BLaER1 treated with 17β-estradiol and CSF1 and Interleukin-3, amounts not matched to agents 10 nM and 100 nM (cell line): Measurements from ENCODE around the gene C20orf141.
"Not testable (repeated sequence)": the region's sequence is repeated elsewhere in the genome, so short reads cannot be mapped to it uniquely, and the experiment has no call there.

ENCODE experiments used
- H3K27ac ChIP-seq, 11 experiments: shearing (Covaris generic); formaldehyde crosslinking; 2 replicates each; pipeline ENCODE4 v1.8.1; 2022
- H3K27me3 ChIP-seq, 11 experiments: shearing (Covaris generic); formaldehyde crosslinking; 2 replicates each; pipeline ENCODE4 v1.8.1; 2022
- H3K36me3 ChIP-seq, 11 experiments: shearing (Covaris generic); formaldehyde crosslinking; 2 replicates each; pipeline ENCODE4 v1.8.1; 2022
- H3K4me1 ChIP-seq, 10 experiments: shearing (Covaris generic); formaldehyde crosslinking; 2 replicates each; pipeline ENCODE4 v1.8.1; 2022
- H3K4me2 ChIP-seq, 11 experiments: shearing (Covaris generic); formaldehyde crosslinking; 2 replicates each; pipeline ENCODE4 v1.8.1; 2022
- H3K4me3 ChIP-seq, 10 experiments: shearing (Covaris generic); formaldehyde crosslinking; 2 replicates each; pipeline ENCODE4 v1.8.1; 2022
- H3K9ac ChIP-seq, 11 experiments: shearing (Covaris generic); formaldehyde crosslinking; 2 replicates each; pipeline ENCODE4 v1.8.1; 2022
- H3K9me3 ChIP-seq, 11 experiments: shearing (Covaris generic); formaldehyde crosslinking; replicated peaks in 1 of 11; 2 replicates each; pipeline ENCODE4 v1.8.1; 2022
- H4K20me1 ChIP-seq, 11 experiments: shearing (Covaris generic); formaldehyde crosslinking; 2 replicates each; pipeline ENCODE4 v1.8.1; 2022
- Cebpa-rat ChIP-seq, 11 experiments: shearing (Covaris generic); IDR thresholded peaks; 2 replicates each; pipeline ENCODE4 v1.8.1; 2022

The C20orf141 gene

DNA sequence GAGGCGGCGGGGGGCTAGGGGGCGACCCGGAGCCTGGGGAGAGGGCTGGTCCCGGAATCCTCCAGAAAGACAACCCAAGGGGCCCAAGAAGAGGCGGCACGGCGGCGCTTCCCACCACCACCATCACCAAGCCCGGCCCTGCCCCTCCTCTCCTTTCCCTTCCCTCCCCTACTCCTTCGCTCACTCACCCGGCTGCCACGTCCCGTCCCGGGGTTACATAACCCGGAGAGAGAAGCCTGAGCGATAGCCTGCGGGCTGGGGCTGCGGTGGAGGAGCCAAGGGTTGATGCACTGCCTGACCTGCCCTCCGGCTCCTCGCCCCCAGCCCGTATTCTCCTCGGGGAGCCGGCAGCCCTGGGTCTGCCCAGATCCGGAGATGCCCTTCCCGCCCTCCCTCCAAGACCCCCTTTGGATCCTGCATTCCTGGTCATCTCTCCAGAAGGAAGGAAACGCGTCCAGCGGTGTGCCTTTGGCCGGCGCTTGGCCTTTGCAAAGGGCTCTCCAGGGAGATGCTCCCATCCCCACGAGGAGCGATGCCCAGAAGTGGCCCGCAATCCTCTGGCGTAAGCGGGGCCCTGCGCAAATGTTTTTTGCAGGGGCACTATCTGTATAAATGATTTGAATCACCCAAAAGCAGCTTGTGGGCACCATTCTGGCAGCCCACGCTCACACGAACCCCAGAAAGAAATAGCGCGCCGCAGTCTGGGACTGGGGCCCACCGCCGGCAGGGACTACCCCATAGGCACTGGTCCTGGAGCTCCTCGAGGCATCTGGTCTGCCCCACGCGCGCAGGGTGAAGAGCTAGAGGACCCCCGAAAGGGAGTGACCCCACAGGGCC is 9.7 kb upstream of the C20orf141 start:
- H3K9me3 ChIP-seq = no peaks in the 10 kb centered on the region

DNA sequence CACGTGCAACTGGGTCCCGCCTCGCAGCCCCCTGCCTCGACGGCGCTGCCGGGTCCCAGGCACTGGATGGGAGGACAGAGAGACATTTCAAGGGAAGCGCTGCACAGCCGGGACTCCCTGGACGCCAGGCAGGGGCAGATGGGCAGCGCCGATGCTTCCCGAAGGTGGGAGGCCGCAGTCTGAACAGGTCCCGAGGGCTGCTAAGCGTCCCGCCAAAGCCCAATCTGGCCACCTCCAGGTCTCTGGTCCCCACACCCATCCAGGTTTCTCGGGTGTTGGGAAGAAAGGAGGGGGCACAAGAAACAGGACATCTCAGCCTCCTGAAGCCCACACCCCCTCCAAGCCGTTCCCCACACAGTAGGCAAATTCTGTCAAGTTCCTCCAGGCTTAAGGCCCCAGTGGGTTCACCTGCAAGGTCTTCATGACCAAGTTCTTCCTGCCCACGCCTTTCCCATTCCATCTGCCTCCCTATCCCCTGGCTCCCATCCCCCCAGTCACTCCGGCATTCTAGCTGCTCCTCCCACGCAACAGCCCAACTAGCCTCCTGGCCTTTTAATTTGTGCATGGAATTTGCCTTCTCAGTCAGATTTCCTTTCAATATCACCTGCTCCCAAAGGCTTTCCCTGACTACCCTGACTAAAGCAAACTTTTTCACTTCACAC is 9.0 kb upstream of the C20orf141 start:
- Histone ChIP-seq H3K36me3 (no peaks in the 10 kb centered on the region), H3K4me1 (peaks cover 8 to 17% (median 12%) of the 10 kb centered on the region in 10 experiments), H3K9ac (no peak overlapping the region), H3K27ac (no peak overlapping the region), H3K4me2 (no peak overlapping the region), H3K9me3 (no peaks in the 10 kb centered on the region), H3K27me3 (peaks cover 5 to 36% (median 27%) of the 10 kb centered on the region in 11 experiments; a peak in 17 of 22 replicates), H4K20me1 (no peaks in the 10 kb centered on the region), H3K4me3 (no peak overlapping the region)
- no peak for TF ChIP-seq Cebpa-rat (IDR thresholded peaks at IDR 0.05)

More for the DNA sequence above, 9.7 kb upstream of the C20orf141 start:
- Histone ChIP-seq H3K27ac (no peak overlapping the region), H3K9ac (no peak overlapping the region), H3K27me3 (peaks cover 5 to 36% (median 27%) of the 10 kb centered on the region in 11 experiments; a peak in 17 of 22 replicates), H3K36me3 (no peaks in the 10 kb centered on the region), H3K4me1 (peaks cover 11 to 17% (median 13%) of the 10 kb centered on the region in 10 experiments), H3K4me2 (no peak overlapping the region), H3K4me3 (no peak overlapping the region), H4K20me1 (no peaks in the 10 kb centered on the region)
- no peak for TF ChIP-seq Cebpa-rat (IDR thresholded peaks at IDR 0.05)

DNA sequence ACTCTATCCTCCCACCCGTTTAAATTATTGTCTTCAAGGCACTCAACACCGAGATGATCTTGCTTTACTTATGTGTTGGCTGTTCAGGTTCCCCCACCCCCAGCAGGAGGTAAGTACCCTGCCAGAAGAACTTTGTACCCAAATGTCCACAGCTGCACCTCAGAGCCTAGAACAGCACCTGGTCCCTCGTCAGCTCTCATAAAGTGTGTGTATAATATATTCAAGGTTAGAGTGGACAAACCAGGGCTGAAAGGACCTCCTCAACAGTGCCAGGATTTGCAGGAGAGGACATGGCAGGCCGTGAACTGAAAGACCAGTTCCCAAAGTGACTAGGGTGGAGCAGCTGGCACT is 8.5 kb upstream of the C20orf141 start:
- Histone ChIP-seq H3K27me3 (peaks cover 5 to 36% (median 27%) of the 10 kb centered on the region in 11 experiments; a peak in 17 of 22 replicates), H3K9ac (no peak overlapping the region), H3K9me3 (peaks cover 0 to under 1% (median 0%) of the 10 kb centered on the region in 11 experiments; a peak in 2 of 22 replicates), H3K4me3 (no peak overlapping the region), H3K36me3 (no peaks in the 10 kb centered on the region), H3K27ac (no peak overlapping the region), H3K4me2 (no peak overlapping the region), H4K20me1 (no peaks in the 10 kb centered on the region), H3K4me1 (peaks cover 3 to 12% (median 7%) of the 10 kb centered on the region in 10 experiments)
- no peak for TF ChIP-seq Cebpa-rat (IDR thresholded peaks at IDR 0.05)

GRCh38 chr20:2807019-2807418 is 7.8 kb upstream of the C20orf141 start:
- H3K4me3 ChIP-seq = no peak overlapping the region
- no peak overlapping the region for H3K9ac ChIP-seq
- peaks cover 0 to 5% (median under 1%) of the 10 kb centered on the region in 10 experiments; a peak in 9 of 20 replicates for H3K4me1 ChIP-seq
- H3K27me3 ChIP-seq = peaks cover 5 to 36% (median 27%) of the 10 kb centered on the region in 11 experiments; a peak in 17 of 22 replicates
- H3K36me3 ChIP-seq = no peaks in the 10 kb centered on the region
- H3K4me2 ChIP-seq = no peak overlapping the region
- no peak overlapping the region for H3K27ac ChIP-seq
- H3K9me3 ChIP-seq = peaks cover 0 to 7% (median 4%) of the 10 kb centered on the region in 11 experiments; a peak in 18 of 22 replicates
- TF ChIP-seq Cebpa-rat (IDR thresholded peaks at IDR 0.05) = no peak
- H4K20me1 ChIP-seq = no peaks in the 10 kb centered on the region

- peaks cover 5 to 36% (median 27%) of the 10 kb centered on the region in 11 experiments; a peak in 17 of 22 replicates for H3K27me3 ChIP-seq
- not testable (repeated sequence) for H3K27ac ChIP-seq, H3K36me3 ChIP-seq, H3K4me3 ChIP-seq, H3K4me1 ChIP-seq, H4K20me1 ChIP-seq, H3K9ac ChIP-seq
- peaks cover 0 to 16% (median 10%) of the 10 kb centered on the region in 11 experiments; a peak in 19 of 22 replicates for H3K9me3 ChIP-seq
- peak overlapping the region in 1 of 11 experiments; percentile 18; a peak in 1 of 22 replicates for H3K4me2 ChIP-seq
These were observed 6.9 kb upstream of the C20orf141 start for GRCh38 chr20:2807929-2808328.

DNA sequence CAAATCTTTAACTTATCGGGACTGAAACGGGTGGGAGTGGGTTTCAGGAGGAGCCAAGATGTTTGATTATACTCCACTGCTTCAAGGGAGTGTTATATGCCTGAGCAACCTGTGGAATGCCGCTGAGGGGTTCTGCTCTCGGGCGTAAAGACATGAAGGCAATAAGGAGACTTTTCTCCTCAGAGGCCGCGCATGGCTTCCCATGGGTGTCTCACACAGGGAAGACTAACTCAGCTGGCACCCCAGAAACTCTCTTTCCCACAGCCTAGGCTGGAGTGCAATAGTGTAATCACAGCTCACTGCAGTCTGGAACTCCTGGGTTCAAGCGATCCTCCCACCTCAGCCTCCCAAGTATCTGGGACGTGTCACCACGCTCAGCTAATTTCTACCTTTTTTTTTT is 5.1 kb upstream of the C20orf141 start:
- Histone ChIP-seq H4K20me1 (no peaks in the 10 kb centered on the region), H3K4me3 (no peak overlapping the region), H3K36me3 (no peaks in the 10 kb centered on the region), H3K4me1 (peaks cover 6 to 12% (median 9%) of the 10 kb centered on the region in 10 experiments), H3K9ac (no peak overlapping the region), H3K27ac (no peak overlapping the region), H3K9me3 (peaks cover 0 to 19% (median 13%) of the 10 kb centered on the region in 11 experiments; a peak in 19 of 22 replicates), H3K4me2 (no peak overlapping the region), H3K27me3 (peaks cover 3 to 23% (median 17%) of the 10 kb centered on the region in 11 experiments; a peak in 17 of 22 replicates)
- TF ChIP-seq Cebpa-rat (IDR thresholded peaks at IDR 0.05) = no peak

GRCh38 chr20:2812189-2812588 is 2.6 kb upstream of the C20orf141 start:
- Histone ChIP-seq H3K9ac (no peak overlapping the region), H3K4me1 (peaks cover 15 to 26% (median 23%) of the 10 kb centered on the region in 10 experiments), H3K27ac (no peak overlapping the region), H3K27me3 (peaks cover 0 to 5% (median 0%) of the 10 kb centered on the region in 11 experiments; a peak in 1 of 22 replicates), H3K36me3 (no peaks in the 10 kb centered on the region), H4K20me1 (no peaks in the 10 kb centered on the region), H3K4me2 (no peak overlapping the region), H3K4me3 (no peak overlapping the region), H3K9me3 (peaks cover 0 to 19% (median 13%) of the 10 kb centered on the region in 11 experiments; a peak in 19 of 22 replicates)
- no peak for TF ChIP-seq Cebpa-rat (IDR thresholded peaks at IDR 0.05)

GRCh38 chr20:2814076-2814475 is 711 bp upstream of the C20orf141 start:
- no peak overlapping the region; a peak in 1 of 22 replicates for H3K27ac ChIP-seq
- no peak overlapping the region for H3K4me3 ChIP-seq
- H3K27me3 ChIP-seq = no peaks in the 10 kb centered on the region
- H3K9ac ChIP-seq = peak overlapping the region in 3 of 11 experiments; percentile 9 to 30 (median 22); a peak in 1 of 22 replicates
- peak overlapping the region; percentile 48 to 82 (median 70) for H3K4me2 ChIP-seq
- H3K9me3 ChIP-seq = peaks cover 0 to 19% (median 13%) of the 10 kb centered on the region in 11 experiments; a peak in 19 of 22 replicates
- no peaks in the 10 kb centered on the region for H3K36me3 ChIP-seq
- H3K4me1 ChIP-seq = peaks cover 15 to 38% (median 26%) of the 10 kb centered on the region in 10 experiments
- no peaks in the 10 kb centered on the region for H4K20me1 ChIP-seq
- no peak for TF ChIP-seq Cebpa-rat (IDR thresholded peaks at IDR 0.05)
